Suprapubic skin (tissue), 4 donors: ENCODE measurements around the gene AFF1.

Source experiments
- CTCF ChIP-seq, 2 donors: fragments of 200-600 bp in 1 of 2; fragments of 450-650 bp in 1 of 2; sonication (generic) in 1 of 2; IDR thresholded peaks; one replicate each; pipeline ENCODE4 v1.5.1; 2016 to 2019; ENCODE audit warnings: antibody characterized with exemption in 2 of 2, mild to moderate bottlenecking in 1 of 2, moderate library complexity in 1 of 2
- POLR2A ChIP-seq, 2 donors: fragments of 450-650 bp; IDR thresholded peaks; one replicate each; pipeline ENCODE4 v1.6.1; 2017; ENCODE audit warnings: antibody characterized with exemption in 2 of 2, mild to moderate bottlenecking in 2 of 2, moderate library complexity in 2 of 2
- POLR2AphosphoS5 ChIP-seq, 3 donors: sonication (generic); formaldehyde crosslinking; IDR thresholded peaks; one replicate each; pipeline ENCODE4 v1.6.1; 2017; ENCODE audit warnings: antibody characterized with exemption in 3 of 3

- no peak for TF ChIP-seq CTCF (IDR thresholded peaks at IDR 0.05)
- no peak for TF ChIP-seq POLR2A (IDR thresholded peaks at IDR 0.05)
- no peak for TF ChIP-seq POLR2AphosphoS5 (IDR thresholded peaks at IDR 0.05)
Measured at GRCh38 chr4:87025614-87026041, 90.8 kb downstream of the AFF1 start.
